Hematopoietic multipotent progenitor cell treated with erythropoietin and hydrocortisone succinate and interleukin-3 and kit ligand, for 6 days (in vitro differentiated cells): ENCODE results near the gene ASAP2.

Source experiments
- DNase-seq: peaks from one replicate; pipeline ENCODE4 v3.0.0-alpha.2; 2015

Gene ASAP2

GRCh38 chr2:9300829-9301453 is 94.3 kb downstream of the ASAP2 start:
- DNase-seq = no peak

- no peak for DNase-seq
These were observed 96.1 kb downstream of the ASAP2 start for GRCh38 chr2:9302755-9303154.

- no peak for DNase-seq
These were observed 97.1 kb downstream of the ASAP2 start for GRCh38 chr2:9303528-9304225.

- DNase-seq = no peak
These were observed 100.3 kb downstream of the ASAP2 start for GRCh38 chr2:9306911-9307310.

- DNase-seq = no peak
These were observed 100.9 kb downstream of the ASAP2 start for GRCh38 chr2:9307535-9307934.

- DNase-seq = no peak
These were observed 101.8 kb downstream of the ASAP2 start for GRCh38 chr2:9308186-9308955.

- DNase-seq = no peak
These were observed 102.5 kb downstream of the ASAP2 start for GRCh38 chr2:9309147-9309546.

- no peak for DNase-seq
These were observed 103.8 kb downstream of the ASAP2 start for GRCh38 chr2:9310377-9310776.

- no peak for DNase-seq
These were observed 104.2 kb downstream of the ASAP2 start for GRCh38 chr2:9310798-9311197.

- no peak for DNase-seq
These were observed 104.9 kb downstream of the ASAP2 start for GRCh38 chr2:9311488-9311887.

GRCh38 chr2:9312591-9312990 is 106.0 kb downstream of the ASAP2 start:
- DNase-seq = no peak

GRCh38 chr2:9313443-9313842 is 106.8 kb downstream of the ASAP2 start:
- no peak for DNase-seq

GRCh38 chr2:9315280-9315847 is 108.8 kb downstream of the ASAP2 start:
- no peak for DNase-seq

- no peak for DNase-seq
These were observed 110.9 kb downstream of the ASAP2 start for GRCh38 chr2:9317559-9317958.

GRCh38 chr2:9318461-9319337 is 112.1 kb downstream of the ASAP2 start:
- DNase-seq = no peak

- DNase-seq = no peak
These were observed 112.7 kb downstream of the ASAP2 start for GRCh38 chr2:9319338-9319715.

GRCh38 chr2:9322576-9322975 is 116.0 kb downstream of the ASAP2 start:
- no peak for DNase-seq

- no peak for DNase-seq
These were observed 118.8 kb downstream of the ASAP2 start for GRCh38 chr2:9325428-9325827.

- DNase-seq = no peak
These were observed 120.4 kb downstream of the ASAP2 start for GRCh38 chr2:9326975-9327374.

GRCh38 chr2:9327873-9328352 is 121.3 kb downstream of the ASAP2 start:
- peak; percentile 54 for DNase-seq

GRCh38 chr2:9328931-9329330 is 122.3 kb downstream of the ASAP2 start:
- DNase-seq = no peak

GRCh38 chr2:9329497-9329896 is 122.9 kb downstream of the ASAP2 start:
- no peak for DNase-seq
